SK-N-SH (cell line): ENCODE results near the gene ATL3. TPM values are rescaled to one million over a fixed set of nuclear protein-coding genes. Genes with fewer than 3 reads are reported as not detected.
"Not testable (repeated sequence)": the region's sequence is repeated elsewhere in the genome, so short reads cannot be mapped to it uniquely, and the experiment has no call there.

Experiments used
- CTCF ChIA-PET: fragments of 300-600, 350-600 bp; formaldehyde crosslinking; extraction: SDS; loops from one replicate; lab custom pipeline; 2021; lab: Yijun Ruan, JAX
- POLR2A ChIA-PET: fragments of 350-600 bp; sonication (Branson Sonifier 250); formaldehyde crosslinking; extraction: SDS; loops from one replicate; lab custom pipeline; 2020; ENCODE audit warnings: antibody characterized with exemption, inconsistent platforms; lab: Yijun Ruan, JAX
- DNase-seq: peaks from one replicate; pipeline ENCODE4 v3.0.0; 2012
- H2AFZ ChIP-seq: fragments of 200-600 bp; sonication (generic); 2 replicates; pipeline ENCODE4 v1.8.1; 2016; ENCODE audit warnings: antibody characterized with exemption, mild to moderate bottlenecking, low read depth
- H3F3A ChIP-seq: fragments of 200-600 bp; sonication (generic); replicated peaks from 2 replicates; pipeline ENCODE3; 2016; ENCODE audit warnings: antibody characterized with exemption, mild to moderate bottlenecking; ENCODE audit not compliant: insufficient read depth
- H3K27ac ChIP-seq, 2 experiments: fragments of 200-500 bp in 1 of 2; fragments of 200-600 bp in 1 of 2; sonication (Bioruptor generic) in 1 of 2; sonication (generic), shearing (Covaris generic) in 1 of 2; 2 replicates each; pipeline versions ENCODE4 v1.5.1 to v1.6.1; 2014 to 2016; ENCODE audit warnings: low read depth in 2 of 2, inconsistent platforms in 1 of 2, low read length in 1 of 2, mild to moderate bottlenecking in 1 of 2, mixed read lengths in 1 of 2
- H3K27me3 ChIP-seq: fragments of 200-600 bp; sonication (generic), shearing (Covaris generic); 2 replicates; pipeline ENCODE4 v1.6.1; 2016; ENCODE audit warnings: mixed run types; ENCODE audit not compliant: insufficient read depth
- H3K36me3 ChIP-seq, 2 experiments: fragments of 200-500 bp in 1 of 2; fragments of 200-600 bp in 1 of 2; sonication (Bioruptor generic) in 1 of 2; sonication (generic) in 1 of 2; replicated peaks in 1 of 2; 2 replicates each; pipeline versions ENCODE3 to v1.5.1; 2014 to 2016; ENCODE audit warnings: low read length in 1 of 2, mild to moderate bottlenecking in 1 of 2; ENCODE audit not compliant: insufficient read depth in 2 of 2, control insufficient read depth in 1 of 2
- H3K4me1 ChIP-seq, 2 experiments: fragments of 200-500 bp in 1 of 2; fragments of 200-600 bp in 1 of 2; sonication (Bioruptor generic) in 1 of 2; sonication (generic), shearing (Covaris generic) in 1 of 2; 2 replicates each; pipeline versions ENCODE4 v1.5.1 to v1.6.1; 2014 to 2016; ENCODE audit warnings: low read depth in 1 of 2, low read length in 1 of 2, mixed run types in 1 of 2; ENCODE audit not compliant: insufficient read depth in 2 of 2, control insufficient read depth in 1 of 2
- H3K4me2 ChIP-seq: fragments of 200-600 bp; sonication (generic), shearing (Covaris generic); 2 replicates; pipeline ENCODE4 v1.6.1; 2017; ENCODE audit warnings: mixed run types
- H3K4me3 ChIP-seq, 2 experiments: fragments of 200-500 bp in 1 of 2; fragments of 200-600 bp in 1 of 2; sonication (Bioruptor generic) in 1 of 2; sonication (generic), shearing (Covaris generic) in 1 of 2; 2 replicates each; pipeline versions ENCODE4 v1.5.1 to v1.8.1; 2014 to 2016; ENCODE audit warnings: low read depth in 2 of 2, inconsistent platforms in 1 of 2, low read length in 1 of 2, mild to moderate bottlenecking in 1 of 2, mixed read lengths in 1 of 2, moderate library complexity in 1 of 2
- H3K79me2 ChIP-seq: fragments of 200-600 bp; sonication (generic); 2 replicates; pipeline ENCODE4 v1.8.1; 2017; ENCODE audit warnings: mild to moderate bottlenecking; ENCODE audit not compliant: insufficient read depth
- H3K9ac ChIP-seq: fragments of 200-600 bp; sonication (generic); 2 replicates; pipeline ENCODE4 v1.6.1; 2017; ENCODE audit warnings: mixed run types
- H3K9me2 ChIP-seq: fragments of 200-600 bp; sonication (generic); 2 replicates; pipeline ENCODE4 v1.6.1; 2017; ENCODE audit warnings: mixed run types
- H3K9me3 ChIP-seq: fragments of 200-600 bp; sonication (generic); 2 replicates; pipeline ENCODE4 v1.6.1; 2017; ENCODE audit warnings: mixed run types, mild to moderate bottlenecking, moderate library complexity
- H4K20me1 ChIP-seq: fragments of 200-600 bp; sonication (generic); 2 replicates; pipeline ENCODE4 v1.6.1; 2017; ENCODE audit warnings: mild to moderate bottlenecking, mixed run types; ENCODE audit not compliant: insufficient read depth
- ELF1 ChIP-seq: IDR thresholded peaks from 2 replicates; pipeline ENCODE4 v1.4.0; 2012
- EZH2phosphoT487 ChIP-seq: fragments of 200-600 bp; sonication (generic); IDR thresholded peaks from 2 replicates; pipeline ENCODE4 v1.6.1; 2017; ENCODE audit warnings: low read depth, mixed run types, mild to moderate bottlenecking, antibody characterized with exemption, moderate library complexity, borderline replicate concordance
- FOSL2 ChIP-seq: IDR thresholded peaks from 2 replicates; pipeline ENCODE4 v1.4.0; 2012; ENCODE audit warnings: low read depth, mild to moderate bottlenecking, moderate library complexity, borderline replicate concordance
- GABPA ChIP-seq: IDR thresholded peaks from 2 replicates; pipeline ENCODE4 v1.4.0; 2012; ENCODE audit warnings: low read depth, mild to moderate bottlenecking
- GATA2 ChIP-seq: sonication (generic); formaldehyde crosslinking; IDR thresholded peaks from 2 replicates; pipeline ENCODE4 v1.5.0; 2020; ENCODE audit warnings: mild to moderate bottlenecking, missing genetic modification reagents
- JUND ChIP-seq: IDR thresholded peaks from 2 replicates; pipeline ENCODE4 v1.4.0; 2012
- MXI1 ChIP-seq: IDR thresholded peaks from 2 replicates; pipeline ENCODE4 v1.6.1; 2012; ENCODE audit warnings: mild to moderate bottlenecking, low read depth, low read length, improper control_type of control experiment
- NFIC ChIP-seq: IDR thresholded peaks from 2 replicates; pipeline ENCODE4 v1.4.0; 2012; ENCODE audit warnings: borderline replicate concordance
- NRF1 ChIP-seq: IDR thresholded peaks from 2 replicates; pipeline ENCODE4 v1.6.1; 2012; ENCODE audit warnings: low read depth, mild to moderate bottlenecking, low read length
- RCOR1 ChIP-seq: fragments of 150-350 bp; IDR thresholded peaks from 2 replicates; pipeline ENCODE4 v1.6.1; 2017; ENCODE audit warnings: antibody characterized with exemption, low read length
- RFX5 ChIP-seq: IDR thresholded peaks from 2 replicates; pipeline ENCODE4 v1.6.1; 2012; ENCODE audit warnings: mild to moderate bottlenecking, improper control_type of control experiment, low read length
- RXRA ChIP-seq: IDR thresholded peaks from 2 replicates; pipeline ENCODE4 v1.4.0; 2012; ENCODE audit warnings: low read depth, mild to moderate bottlenecking, borderline replicate concordance
- SIN3A ChIP-seq: IDR thresholded peaks from 2 replicates; pipeline ENCODE4 v1.6.1; 2012; ENCODE audit warnings: low read depth, mild to moderate bottlenecking, low read length, moderate library complexity, borderline replicate concordance
- TEAD4 ChIP-seq: IDR thresholded peaks from 2 replicates; pipeline ENCODE4 v1.4.0; 2012; ENCODE audit warnings: mild to moderate bottlenecking, borderline replicate concordance; ENCODE audit not compliant: insufficient read depth
- YY1 ChIP-seq: IDR thresholded peaks from 2 replicates; pipeline ENCODE4 v1.4.0; 2012; ENCODE audit warnings: low read depth, mild to moderate bottlenecking
- WGBS: methylation state at CpG from one replicate; pipeline ENCODE4 v1.1.6; 2017; ENCODE audit warnings: low lambda C conversion rate; 5-methylcytosine and 5-hydroxymethylcytosine counted together
- polyA plus RNA-seq, 3 experiments: library from polyadenylated mRNA; depleted of rRNA; stranded (reverse); fragments of >200 nt; gene quantifications; 2 replicates each; pipeline ENCODE4 v1.2.3, GENCODE V29; 2012
- TF ChIP-seq, protein P1 (sequence below): IDR thresholded peaks from 2 replicates; pipeline ENCODE4 v1.4.0; 2012; ENCODE audit warnings: low read depth
- TF ChIP-seq, protein P2 (sequence below): IDR thresholded peaks from 2 replicates; pipeline ENCODE4 v1.6.1; 2012; ENCODE audit warnings: mild to moderate bottlenecking, low read depth, low read length, moderate library complexity
- TF ChIP-seq, protein P3 (sequence below): fragments of 200-600 bp; sonication (generic); IDR thresholded peaks from 2 replicates; pipeline ENCODE4 v1.6.1; 2017; ENCODE audit warnings: antibody characterized with exemption, mild to moderate bottlenecking, moderate library complexity

ATL3 gene
- polyA plus RNA-seq, 1 of the 3 experiments (the other 2 are of a cell fraction) = 13.1 TPM

DNA sequence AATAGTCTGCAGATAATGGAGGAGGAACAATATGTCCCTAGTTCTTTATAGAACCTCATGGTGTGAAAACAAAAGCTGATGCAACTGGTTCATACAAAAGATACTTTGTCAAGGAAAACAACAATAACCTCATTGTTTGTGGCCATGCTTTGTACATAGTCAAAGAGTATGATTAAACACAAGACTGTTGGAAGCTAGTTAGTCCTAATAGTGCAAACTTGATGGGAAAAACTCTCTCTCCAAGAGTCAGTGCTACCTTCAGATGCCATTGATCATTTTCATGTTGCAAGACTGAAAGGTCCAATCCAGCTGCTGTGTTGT lies 87.9 kb downstream of the ATL3 start:
- Histone ChIP-seq H3K9me3 (no peaks in the 10 kb centered on the region; the same call in 1 of the 2 replicates), H4K20me1 (no peaks in the 10 kb centered on the region), H2AFZ (no peak overlapping the region), H3F3A (no peaks in the 10 kb centered on the region), H3K79me2 (no peaks in the 10 kb centered on the region), H3K9me2 (no peaks in the 10 kb centered on the region), H3K9ac (no peak overlapping the region), H3K27me3 (no peaks in the 10 kb centered on the region), H3K27ac (no peak overlapping the region), H3K36me3 (peaks cover 7 to 13% of the 10 kb centered on the region in 2 experiments), H3K4me3 (no peak overlapping the region), H3K4me2 (no peak overlapping the region), H3K4me1 (no peaks in the 10 kb centered on the region)
- CTCF ChIA-PET = interaction anchor here (1.5 kb wide), 1 partner anchor 105 kb away, joined by 3 read pairs; no protein-coding TSS in a partner anchor
- POLR2A ChIA-PET = no interaction called here
- no peak for DNase-seq
- TF ChIP-seq GABPA (no peak), YY1 (no peak), NRF1 (no peak), FOSL2 (no peak), GATA2 (CRISPR knock-in tag) (no peak), RCOR1 (no peak), ELF1 (no peak), RFX5 (no peak), RXRA (no peak), EZH2phosphoT487 (no peak), SIN3A (no peak), TEAD4 (no peak), NFIC (no peak), MXI1 (no peak), JUND (no peak)
- TF ChIP-seq, protein P1, sequence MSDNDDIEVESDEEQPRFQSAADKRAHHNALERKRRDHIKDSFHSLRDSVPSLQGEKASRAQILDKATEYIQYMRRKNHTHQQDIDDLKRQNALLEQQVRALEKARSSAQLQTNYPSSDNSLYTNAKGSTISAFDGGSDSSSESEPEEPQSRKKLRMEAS = no peak
- TF ChIP-seq, protein P2, sequence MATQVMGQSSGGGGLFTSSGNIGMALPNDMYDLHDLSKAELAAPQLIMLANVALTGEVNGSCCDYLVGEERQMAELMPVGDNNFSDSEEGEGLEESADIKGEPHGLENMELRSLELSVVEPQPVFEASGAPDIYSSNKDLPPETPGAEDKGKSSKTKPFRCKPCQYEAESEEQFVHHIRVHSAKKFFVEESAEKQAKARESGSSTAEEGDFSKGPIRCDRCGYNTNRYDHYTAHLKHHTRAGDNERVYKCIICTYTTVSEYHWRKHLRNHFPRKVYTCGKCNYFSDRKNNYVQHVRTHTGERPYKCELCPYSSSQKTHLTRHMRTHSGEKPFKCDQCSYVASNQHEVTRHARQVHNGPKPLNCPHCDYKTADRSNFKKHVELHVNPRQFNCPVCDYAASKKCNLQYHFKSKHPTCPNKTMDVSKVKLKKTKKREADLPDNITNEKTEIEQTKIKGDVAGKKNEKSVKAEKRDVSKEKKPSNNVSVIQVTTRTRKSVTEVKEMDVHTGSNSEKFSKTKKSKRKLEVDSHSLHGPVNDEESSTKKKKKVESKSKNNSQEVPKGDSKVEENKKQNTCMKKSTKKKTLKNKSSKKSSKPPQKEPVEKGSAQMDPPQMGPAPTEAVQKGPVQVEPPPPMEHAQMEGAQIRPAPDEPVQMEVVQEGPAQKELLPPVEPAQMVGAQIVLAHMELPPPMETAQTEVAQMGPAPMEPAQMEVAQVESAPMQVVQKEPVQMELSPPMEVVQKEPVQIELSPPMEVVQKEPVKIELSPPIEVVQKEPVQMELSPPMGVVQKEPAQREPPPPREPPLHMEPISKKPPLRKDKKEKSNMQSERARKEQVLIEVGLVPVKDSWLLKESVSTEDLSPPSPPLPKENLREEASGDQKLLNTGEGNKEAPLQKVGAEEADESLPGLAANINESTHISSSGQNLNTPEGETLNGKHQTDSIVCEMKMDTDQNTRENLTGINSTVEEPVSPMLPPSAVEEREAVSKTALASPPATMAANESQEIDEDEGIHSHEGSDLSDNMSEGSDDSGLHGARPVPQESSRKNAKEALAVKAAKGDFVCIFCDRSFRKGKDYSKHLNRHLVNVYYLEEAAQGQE = no peak
- TF ChIP-seq, protein P3, sequence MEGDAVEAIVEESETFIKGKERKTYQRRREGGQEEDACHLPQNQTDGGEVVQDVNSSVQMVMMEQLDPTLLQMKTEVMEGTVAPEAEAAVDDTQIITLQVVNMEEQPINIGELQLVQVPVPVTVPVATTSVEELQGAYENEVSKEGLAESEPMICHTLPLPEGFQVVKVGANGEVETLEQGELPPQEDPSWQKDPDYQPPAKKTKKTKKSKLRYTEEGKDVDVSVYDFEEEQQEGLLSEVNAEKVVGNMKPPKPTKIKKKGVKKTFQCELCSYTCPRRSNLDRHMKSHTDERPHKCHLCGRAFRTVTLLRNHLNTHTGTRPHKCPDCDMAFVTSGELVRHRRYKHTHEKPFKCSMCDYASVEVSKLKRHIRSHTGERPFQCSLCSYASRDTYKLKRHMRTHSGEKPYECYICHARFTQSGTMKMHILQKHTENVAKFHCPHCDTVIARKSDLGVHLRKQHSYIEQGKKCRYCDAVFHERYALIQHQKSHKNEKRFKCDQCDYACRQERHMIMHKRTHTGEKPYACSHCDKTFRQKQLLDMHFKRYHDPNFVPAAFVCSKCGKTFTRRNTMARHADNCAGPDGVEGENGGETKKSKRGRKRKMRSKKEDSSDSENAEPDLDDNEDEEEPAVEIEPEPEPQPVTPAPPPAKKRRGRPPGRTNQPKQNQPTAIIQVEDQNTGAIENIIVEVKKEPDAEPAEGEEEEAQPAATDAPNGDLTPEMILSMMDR = no peak

DNA sequence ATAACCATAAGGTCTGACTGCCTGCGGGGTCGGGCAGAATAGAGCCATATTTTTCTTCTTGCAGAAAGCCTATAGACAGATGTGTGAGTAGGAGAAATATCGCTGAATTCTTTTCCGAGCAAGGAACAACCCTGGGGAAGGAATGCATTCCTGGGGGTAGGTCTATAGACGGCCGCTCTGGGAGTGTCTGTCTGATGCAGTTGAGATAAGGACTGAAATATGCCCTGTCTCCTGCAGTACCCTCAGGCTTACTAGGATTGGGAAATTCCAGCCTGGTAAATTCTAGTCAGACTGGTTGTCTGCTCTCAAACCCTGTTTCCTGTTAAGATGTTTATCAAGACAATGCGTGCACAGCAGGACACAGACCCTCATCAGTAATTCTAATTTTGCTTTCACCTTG lies 90.0 kb downstream of the ATL3 start:
- H3K9ac ChIP-seq, POLR2A ChIA-PET, H2AFZ ChIP-seq, H3K4me1 ChIP-seq, H3K27me3 ChIP-seq, H3K4me3 ChIP-seq, H3K4me2 ChIP-seq, H3K36me3 ChIP-seq, H3F3A ChIP-seq, H3K27ac ChIP-seq, H3K79me2 ChIP-seq, H3K9me2 ChIP-seq, H3K9me3 ChIP-seq, H4K20me1 ChIP-seq, DNase-seq: not testable (repeated sequence)
- CTCF ChIA-PET = interaction anchor here (1.2 kb wide), 1 partner anchor 103 kb away, joined by 3 read pairs; no protein-coding TSS in a partner anchor
- 42% methylated on average over 7 of the region's 7 CpGs for WGBS

DNA sequence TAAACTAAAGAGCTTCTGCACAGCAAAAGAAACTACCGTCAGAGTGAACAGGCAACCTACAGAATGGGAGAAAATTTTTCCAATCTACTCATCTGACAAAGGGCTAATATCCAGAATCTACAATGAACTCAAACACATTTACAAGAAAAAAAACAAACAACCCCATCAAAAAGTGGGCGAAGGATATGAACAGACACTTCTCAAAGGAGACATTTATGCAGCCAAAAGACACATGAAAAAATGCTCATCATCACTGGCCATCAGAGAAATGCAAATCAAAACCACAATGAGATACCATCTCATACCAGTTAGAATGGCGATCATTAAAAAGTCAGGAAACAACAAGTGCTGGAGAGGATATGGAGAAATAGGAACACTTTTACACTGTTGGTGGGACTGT lies 92.3 kb downstream of the ATL3 start:
- H3K4me2 ChIP-seq, H3K27ac ChIP-seq, H3K9me3 ChIP-seq, H3K36me3 ChIP-seq, POLR2A ChIA-PET, H3K79me2 ChIP-seq, H3K4me1 ChIP-seq, H3K9me2 ChIP-seq, H3K27me3 ChIP-seq, H3K9ac ChIP-seq, CTCF ChIA-PET, H4K20me1 ChIP-seq, DNase-seq, H3K4me3 ChIP-seq, H2AFZ ChIP-seq, H3F3A ChIP-seq: not testable (repeated sequence)
- 72% methylated on average over 3 of the region's 3 CpGs for WGBS
